PFSK-1 (cell line): Measurements from ENCODE around the gene VAV2.

Experiments
- FOXP2 ChIP-seq: optimal IDR thresholded peaks from 2 replicates; pipeline ENCODE3; 2011; ENCODE audit warnings: borderline replicate concordance, control low read depth, inconsistent platforms; ENCODE audit not compliant: insufficient read depth; ENCODE audit errors: extremely low read length, extremely low read depth
- POLR2AphosphoS5 ChIP-seq: IDR thresholded peaks from 2 replicates; pipeline ENCODE4 v1.6.1; 2012; ENCODE audit warnings: low read depth, mild to moderate bottlenecking, control low read depth, low read length, moderate library complexity
- REST ChIP-seq, 2 experiments: IDR thresholded peaks; 2 replicates each; pipeline versions ENCODE4 v1.6.1 to v1.8.0; 2011 to 2012; ENCODE audit warnings: low read depth in 2 of 2, low read length in 2 of 2, control low read depth in 1 of 2, inconsistent platforms in 1 of 2, mild to moderate bottlenecking in 1 of 2, moderate library complexity in 1 of 2; ENCODE audit not compliant: insufficient read depth in 1 of 2
- SIN3A ChIP-seq: IDR thresholded peaks from 2 replicates; pipeline ENCODE4 v1.6.1; 2012; ENCODE audit warnings: mild to moderate bottlenecking, low read length, moderate library complexity, borderline replicate concordance; ENCODE audit not compliant: insufficient read depth
- TAF1 ChIP-seq: IDR thresholded peaks from 2 replicates; pipeline ENCODE4 v1.6.1; 2012; ENCODE audit warnings: low read length, control low read depth, borderline replicate concordance; ENCODE audit not compliant: insufficient read depth

The VAV2 gene

GRCh38 chr9:133959171-133959570, 33.0 kb downstream of the VAV2 start:
- no peak for TF ChIP-seq TAF1
- no peak for TF ChIP-seq POLR2AphosphoS5
- no peak for TF ChIP-seq REST (IDR thresholded peaks at IDR 0.05; ENCODE audit: insufficient read depth in 1 of 2, low read depth in 2 of 2, low read length in 2 of 2)

GRCh38 chr9:133958756-133959155, 33.4 kb downstream of the VAV2 start:
- no peak for TF ChIP-seq REST (IDR thresholded peaks at IDR 0.05; ENCODE audit: insufficient read depth in 1 of 2, low read depth in 2 of 2, low read length in 2 of 2)
- no peak for TF ChIP-seq SIN3A
- TF ChIP-seq FOXP2, result no peak
- TF ChIP-seq POLR2AphosphoS5, result no peak
- no peak for TF ChIP-seq TAF1

GRCh38 chr9:133957328-133957727, 34.8 kb downstream of the VAV2 start:
- TF ChIP-seq FOXP2 (no peak), SIN3A (no peak), REST (IDR thresholded peaks at IDR 0.05; ENCODE audit: insufficient read depth in 1 of 2, low read depth in 2 of 2, low read length in 2 of 2) (no peak), TAF1 (no peak), POLR2AphosphoS5 (no peak)

- TF ChIP-seq REST (IDR thresholded peaks at IDR 0.05; ENCODE audit: insufficient read depth in 1 of 2, low read depth in 2 of 2, low read length in 2 of 2) (no peak), FOXP2 (no peak), SIN3A (no peak), POLR2AphosphoS5 (no peak), TAF1 (no peak)
Observed at GRCh38 chr9:133956520-133957076, 35.5 kb downstream of the VAV2 start.

GRCh38 chr9:133955821-133956411, 36.2 kb downstream of the VAV2 start:
- TF ChIP-seq SIN3A, result no peak
- TF ChIP-seq TAF1, result no peak
- no peak for TF ChIP-seq POLR2AphosphoS5
- TF ChIP-seq REST (IDR thresholded peaks at IDR 0.05; ENCODE audit: insufficient read depth in 1 of 2, low read depth in 2 of 2, low read length in 2 of 2), result no peak
- TF ChIP-seq FOXP2, result no peak
